HG02973 (cell line): Measurements from ENCODE around the gene FGFRL1.

ENCODE experiments used
- ATAC-seq: cut with Tn5 transposase; IDR thresholded peaks from one replicate; pipeline ENCODE4 v1.9.1; 2021; ENCODE audit warnings: moderate library complexity; ENCODE audit not compliant: unreplicated experiment

The FGFRL1 gene

DNA sequence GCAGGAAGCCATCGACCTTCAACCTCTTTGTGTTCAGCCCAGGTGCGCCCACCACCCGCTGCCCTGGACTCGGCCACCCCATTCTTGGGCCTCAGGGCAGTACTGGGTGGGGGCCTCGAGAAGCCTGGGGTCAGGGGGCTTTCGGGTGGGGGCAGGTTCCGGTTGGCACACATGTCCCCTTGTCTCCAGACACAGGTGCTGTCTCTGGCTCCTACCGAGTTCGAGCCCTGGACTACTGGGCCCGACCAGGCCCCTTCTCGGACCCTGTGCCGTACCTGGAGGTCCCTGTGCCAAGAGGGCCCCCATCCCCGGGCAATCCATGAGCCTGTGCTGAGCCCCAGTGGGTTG is 7.4 kb upstream of the FGFRL1 start:
- no peak for ATAC-seq

- ATAC-seq: no peak
Observed at GRCh38 chr4:1004557-1005485, 6.6 kb upstream of the FGFRL1 start.

DNA sequence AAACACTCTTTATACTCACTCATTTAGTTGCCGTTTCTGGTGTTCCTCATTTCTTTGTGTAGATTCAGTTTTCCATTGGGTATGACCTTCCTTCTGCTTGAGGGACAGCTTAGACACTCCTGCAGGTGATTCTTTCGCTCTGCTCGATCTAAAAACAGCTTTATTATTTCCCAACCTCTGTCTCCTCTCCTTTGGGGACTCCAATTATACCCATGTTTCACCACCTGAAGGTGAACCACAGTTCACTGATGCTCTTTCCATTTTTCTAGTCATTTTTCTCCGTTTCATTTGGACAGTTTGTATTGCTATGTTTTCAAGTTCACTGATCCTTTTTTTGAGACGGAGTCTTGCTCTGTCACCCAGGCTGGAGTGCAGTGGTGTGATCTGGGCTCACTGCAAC is 4.6 kb upstream of the FGFRL1 start:
- no peak for ATAC-seq

DNA sequence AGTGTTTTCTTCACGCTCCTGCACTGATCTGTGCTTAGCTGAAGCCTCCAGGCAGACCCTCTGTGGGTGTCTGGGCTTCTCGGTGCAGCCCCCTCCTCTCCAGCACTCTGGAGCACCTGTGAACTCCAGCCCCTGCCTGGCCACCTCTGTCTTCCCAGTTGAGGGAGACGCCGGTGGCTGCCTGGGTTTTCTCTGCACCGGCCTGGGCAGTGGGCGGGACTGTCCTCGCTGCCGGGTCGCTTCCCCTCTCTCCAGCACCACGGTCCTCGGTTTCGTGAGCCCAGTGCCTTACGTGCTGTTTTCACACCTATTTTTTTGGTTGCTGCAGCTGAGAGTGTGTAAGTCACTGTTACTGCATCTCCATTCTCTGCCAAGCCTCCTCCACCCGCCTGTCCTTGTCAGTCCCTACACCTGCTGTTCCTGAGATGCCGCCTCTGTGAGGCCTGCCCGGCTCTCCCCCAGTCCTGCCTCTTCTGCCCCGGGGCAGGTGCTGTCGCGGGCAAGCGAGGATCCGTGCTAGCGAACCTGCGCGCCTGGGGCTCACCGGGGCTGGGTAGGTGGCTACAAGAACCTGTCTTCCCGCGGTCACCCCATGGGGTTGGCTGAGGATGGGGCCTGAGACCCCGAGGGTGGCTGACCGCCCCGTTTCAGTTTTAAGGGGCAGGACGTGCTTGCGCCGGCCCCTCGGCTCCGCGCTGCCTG is 2.4 kb upstream of the FGFRL1 start:
- ATAC-seq: no peak

DNA sequence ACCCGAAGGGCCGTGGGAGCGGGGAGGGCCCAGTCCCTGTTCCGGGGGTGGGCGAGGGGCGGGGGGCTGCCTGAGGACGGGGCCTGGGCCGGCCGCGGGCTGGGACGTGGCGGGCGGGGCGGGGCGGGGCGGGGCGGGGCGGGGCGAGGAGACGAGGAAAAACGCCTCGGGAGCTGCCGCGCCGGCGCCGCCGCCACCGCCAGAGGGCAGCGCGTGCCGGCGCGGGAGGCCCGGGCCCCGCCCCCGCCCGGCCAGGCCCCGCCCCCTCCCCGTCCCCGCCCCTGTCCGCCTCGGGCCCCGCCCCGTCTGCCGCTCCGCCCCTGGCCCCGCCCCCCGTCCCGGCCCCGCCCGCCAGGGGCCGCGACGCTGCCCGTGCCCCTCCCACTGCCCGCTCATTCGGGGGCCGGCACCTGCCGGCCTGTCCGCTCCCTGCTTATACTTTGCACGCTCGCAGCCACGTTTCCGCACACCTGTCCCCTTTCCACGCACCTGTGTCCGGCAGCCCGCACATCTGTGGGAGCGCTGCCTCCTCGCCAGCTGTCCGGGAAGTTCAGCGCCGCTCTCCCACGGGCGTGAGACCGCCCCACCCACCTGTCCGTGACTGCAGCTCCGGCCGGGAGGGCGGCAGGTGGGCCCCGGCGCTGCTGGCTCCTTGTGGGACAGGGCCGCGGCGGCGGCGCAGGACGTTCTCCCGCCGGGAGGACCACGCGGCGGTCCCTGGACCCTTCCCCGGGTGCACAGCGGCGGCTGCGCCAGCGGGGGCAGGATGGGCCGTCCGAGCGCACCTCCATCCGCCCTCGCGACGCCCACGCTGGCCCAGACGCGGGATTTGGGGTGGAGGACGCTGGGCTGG is 1.7 kb upstream of the FGFRL1 start:
- no peak for ATAC-seq

DNA sequence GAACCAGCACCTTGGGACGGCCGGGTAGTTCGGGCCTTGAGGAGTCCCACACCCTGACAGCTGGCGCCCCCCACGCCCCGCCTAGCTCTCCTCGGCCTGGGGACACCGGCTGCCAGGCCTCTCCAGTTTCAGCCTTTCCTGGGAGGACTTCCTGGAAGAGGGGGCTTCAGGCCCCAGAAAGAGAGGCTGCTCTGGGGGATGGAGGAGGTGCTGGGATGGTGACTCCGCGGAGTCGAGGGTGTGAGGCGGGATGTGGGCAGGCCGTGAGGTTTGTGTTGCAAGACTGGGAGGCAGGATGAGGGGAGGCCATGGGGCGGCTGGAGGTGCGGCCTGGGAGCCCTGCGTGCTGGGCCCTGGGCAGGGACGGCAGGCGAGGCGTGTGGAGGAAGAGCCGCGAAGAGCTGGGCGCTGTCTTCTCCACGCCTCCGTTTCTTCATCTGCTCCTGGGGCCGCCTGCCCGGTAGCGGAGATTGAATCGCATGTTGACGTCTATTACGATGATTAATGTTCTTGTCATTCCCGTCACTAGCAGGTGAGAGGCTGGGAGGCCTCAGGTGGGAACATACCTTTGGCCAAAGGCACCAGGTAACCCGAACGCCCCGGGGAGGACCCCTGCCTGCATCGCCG is 918 bp upstream of the FGFRL1 start:
- no peak for ATAC-seq

DNA sequence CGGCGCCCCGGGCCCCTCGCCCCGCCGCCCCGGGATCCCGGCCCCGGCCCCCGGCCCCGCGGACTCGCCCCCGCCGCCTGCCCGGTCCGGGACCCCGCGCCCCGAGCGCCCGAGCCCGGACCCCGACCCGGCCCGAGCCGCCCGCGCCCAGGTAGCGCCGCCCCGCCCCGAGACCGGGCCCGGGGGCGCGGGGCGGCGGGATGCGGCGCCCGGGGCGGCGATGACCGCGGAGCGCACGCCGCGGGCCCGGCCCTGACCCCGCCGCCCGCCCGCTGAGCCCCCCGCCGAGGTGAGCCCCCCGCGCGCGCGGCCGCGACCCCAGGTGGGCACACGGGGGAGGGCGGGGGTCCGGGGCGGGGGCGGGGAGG is 224 bp downstream of the FGFRL1 start:
- no peak for ATAC-seq

GRCh38 chr4:1012034-1012739 is 761 bp downstream of the FGFRL1 start:
- ATAC-seq: no peak

DNA sequence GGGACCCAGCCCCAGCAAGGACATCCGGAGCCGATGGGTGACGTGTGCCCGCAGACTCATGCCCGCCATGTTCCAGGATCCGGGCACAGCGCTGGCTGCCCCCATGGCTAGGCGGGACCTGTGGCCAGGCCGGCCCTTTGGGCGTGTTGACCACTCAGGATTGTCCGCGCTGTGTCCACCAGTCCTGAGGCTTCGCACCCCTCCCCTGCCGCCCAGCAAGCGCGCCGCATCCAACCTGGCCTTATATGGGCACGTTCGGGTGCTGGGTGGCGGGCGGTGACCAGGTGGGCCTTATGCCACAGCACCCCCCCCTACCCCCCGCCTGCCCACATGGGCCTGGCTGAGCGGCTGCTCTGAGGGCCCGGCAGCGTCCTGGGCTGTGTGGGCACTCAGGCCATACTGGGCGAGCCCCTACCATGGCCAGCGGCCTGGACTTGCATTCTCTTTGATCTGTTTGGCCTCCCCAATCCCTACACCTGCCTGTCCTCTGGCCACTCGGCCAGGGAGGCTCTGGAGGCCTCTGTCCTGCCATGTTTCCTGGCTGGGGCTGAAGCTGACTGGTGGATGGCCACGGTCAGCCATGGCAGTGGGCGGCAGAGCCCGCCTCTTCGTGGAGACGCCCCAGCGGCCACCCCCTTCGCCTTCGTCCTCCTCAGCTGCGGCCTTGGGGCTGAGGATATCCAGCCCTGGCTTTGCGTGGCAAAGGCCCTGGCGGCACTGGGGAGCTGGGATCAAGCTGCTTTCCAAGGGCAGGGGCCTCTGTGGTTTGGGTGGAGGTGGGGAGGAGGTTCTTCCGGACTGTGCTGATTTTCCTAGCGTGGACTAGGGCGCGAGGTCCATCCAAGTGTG is 2.0 kb downstream of the FGFRL1 start:
- no peak for ATAC-seq

DNA sequence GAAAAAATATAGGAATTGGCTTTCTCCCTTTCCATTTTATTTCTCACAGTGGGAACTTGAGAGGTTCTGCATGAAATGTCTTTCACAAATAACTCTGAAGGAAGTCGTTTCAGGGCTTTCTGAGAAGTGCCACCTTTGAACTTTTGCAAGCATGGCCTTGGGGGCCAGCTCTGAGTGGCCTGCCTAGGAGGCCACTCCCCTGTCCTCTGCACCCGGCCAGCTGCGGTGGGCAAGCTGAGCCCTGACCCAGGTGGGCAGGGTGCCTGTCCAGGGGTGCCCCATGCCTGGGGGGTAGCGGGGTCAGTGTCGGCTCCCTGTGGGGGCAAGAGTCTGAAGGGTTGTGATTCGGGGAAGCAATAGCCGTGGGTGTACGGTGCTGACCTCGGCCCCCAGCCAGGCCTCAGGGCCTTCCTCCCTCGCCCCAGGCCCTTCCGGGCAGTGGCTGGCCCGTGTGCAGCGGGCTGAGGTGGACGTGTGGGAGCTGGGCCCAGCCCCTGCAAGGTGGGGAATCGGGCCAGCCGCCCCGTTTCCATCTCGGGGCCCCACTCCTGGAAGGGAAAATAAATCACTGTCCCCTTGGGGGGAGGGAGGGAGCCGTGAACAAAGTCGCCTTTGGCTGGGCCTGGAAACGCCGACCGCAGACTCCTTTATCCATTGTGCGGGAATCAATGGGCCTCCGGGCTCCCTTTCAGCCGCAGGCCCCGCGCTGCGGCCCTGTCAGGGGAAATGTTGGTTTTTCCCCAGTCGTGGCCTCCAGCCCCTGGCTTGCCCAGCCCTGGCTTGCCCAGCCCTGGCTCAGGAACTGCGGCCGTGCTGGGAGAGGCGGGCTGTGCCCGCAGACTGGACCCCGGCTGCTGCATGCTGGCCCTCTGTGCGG is 3.1 kb downstream of the FGFRL1 start:
- no peak for ATAC-seq

- ATAC-seq: no peak
Observed at GRCh38 chr4:1015179-1015578, 3.8 kb downstream of the FGFRL1 start.

DNA sequence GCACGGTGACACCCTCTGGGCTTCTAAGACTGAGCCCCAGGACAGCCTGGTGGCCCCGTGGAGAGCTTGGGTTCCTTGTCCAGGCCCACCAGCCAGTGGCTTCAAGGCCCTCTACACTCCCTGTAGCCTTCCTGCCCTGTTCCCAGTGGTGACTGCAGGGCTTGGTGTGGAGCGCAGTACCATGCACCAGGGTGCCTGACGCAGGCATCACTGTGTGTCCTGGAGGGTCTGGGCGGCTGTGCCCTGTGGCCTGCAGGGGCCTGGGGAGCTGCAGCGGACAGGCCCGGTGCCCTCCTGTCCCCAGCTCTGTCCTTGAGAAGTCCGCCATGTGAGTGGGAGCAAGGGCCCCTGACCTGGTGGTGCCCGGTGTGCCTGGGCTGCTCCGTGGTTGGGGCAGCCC is 4.3 kb downstream of the FGFRL1 start:
- no peak for ATAC-seq

DNA sequence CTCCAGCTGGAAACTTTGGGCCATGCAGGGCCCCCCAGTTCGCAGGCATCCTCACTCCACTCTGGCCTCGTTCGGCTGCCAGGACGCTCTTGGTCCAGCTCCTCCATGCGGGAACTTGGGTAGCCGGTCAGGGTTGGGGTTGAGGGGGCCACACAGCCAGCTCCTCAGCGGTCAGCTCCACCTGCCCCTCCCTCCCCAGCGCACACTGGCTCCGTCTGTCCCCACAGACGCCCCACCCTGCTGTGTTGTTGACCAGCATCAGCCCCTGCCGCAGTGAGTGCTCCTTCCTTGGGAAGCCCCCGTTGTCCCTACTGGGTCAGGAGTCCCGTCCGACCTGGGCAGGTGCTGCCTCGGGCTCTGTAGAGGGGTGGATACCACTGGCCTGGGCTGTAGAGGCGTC is 5.8 kb downstream of the FGFRL1 start:
- ATAC-seq: no peak

GRCh38 chr4:1017706-1018105 is 6.3 kb downstream of the FGFRL1 start:
- no peak for ATAC-seq

GRCh38 chr4:1018147-1019020 is 7.0 kb downstream of the FGFRL1 start:
- ATAC-seq: no peak

- no peak for ATAC-seq
Observed at GRCh38 chr4:1019320-1019719, 7.9 kb downstream of the FGFRL1 start.

- no peak for ATAC-seq
Observed at GRCh38 chr4:1019729-1020470, 8.5 kb downstream of the FGFRL1 start.
